Measurements from ENCODE around the gene ZNF429.

GRCh38 chr19:21505459-21506451 is at the start of gene ZNF429:
- no peak for TF ChIP-seq PATZ1 (CRISPR knock-in tag; IDR thresholded peaks at IDR 0.05; ENCODE audit: borderline replicate concordance)
- TF ChIP-seq, protein P1, sequence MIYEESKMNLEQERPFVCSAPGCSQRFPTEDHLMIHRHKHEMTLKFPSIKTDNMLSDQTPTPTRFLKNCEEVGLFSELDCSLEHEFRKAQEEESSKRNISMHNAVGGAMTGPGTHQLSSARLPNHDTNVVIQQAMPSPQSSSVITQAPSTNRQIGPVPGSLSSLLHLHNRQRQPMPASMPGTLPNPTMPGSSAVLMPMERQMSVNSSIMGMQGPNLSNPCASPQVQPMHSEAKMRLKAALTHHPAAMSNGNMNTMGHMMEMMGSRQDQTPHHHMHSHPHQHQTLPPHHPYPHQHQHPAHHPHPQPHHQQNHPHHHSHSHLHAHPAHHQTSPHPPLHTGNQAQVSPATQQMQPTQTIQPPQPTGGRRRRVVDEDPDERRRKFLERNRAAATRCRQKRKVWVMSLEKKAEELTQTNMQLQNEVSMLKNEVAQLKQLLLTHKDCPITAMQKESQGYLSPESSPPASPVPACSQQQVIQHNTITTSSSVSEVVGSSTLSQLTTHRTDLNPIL (CRISPR knock-in tag; IDR thresholded peaks at IDR 0.05; ENCODE audit: low read depth): no peak
